Measurements from ENCODE around the gene ANXA8L1.
"Not testable (repeated sequence)": the region's sequence is repeated elsewhere in the genome, so short reads cannot be mapped to it uniquely, and the experiment has no call there.

- not testable (repeated sequence) for TF ChIP-seq EZH2 (IDR thresholded peaks at IDR 0.05; ENCODE audit: insufficient read depth, low read length); CTCF (IDR thresholded peaks at IDR 0.05; ENCODE audit: insufficient read depth, low read depth, low read length)
These were observed 3.8 kb downstream of the ANXA8L1 start for GRCh38 chr10:46379233-46379848.

Data from astrocyte (in vitro differentiated cells and primary cell).